ENCODE results near the gene CCND1.

DNA sequence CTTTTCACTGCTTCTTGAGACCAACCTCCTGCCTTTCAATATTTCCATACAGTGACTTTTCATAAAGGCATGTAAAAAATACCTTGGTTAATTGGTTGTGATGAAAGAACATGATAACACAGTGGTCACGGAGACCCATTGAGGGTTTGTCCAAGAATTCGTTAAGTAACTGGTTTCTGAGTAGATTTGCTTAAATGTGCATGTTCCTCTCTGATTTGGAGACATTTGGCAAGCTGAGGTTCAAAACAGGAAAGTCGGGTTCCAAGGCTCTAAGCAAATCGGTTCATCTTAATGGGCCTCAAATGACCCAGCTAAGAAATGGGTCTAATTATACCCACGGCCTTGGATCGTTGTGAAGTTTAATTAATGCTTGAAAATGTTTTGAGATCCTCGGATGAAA is 36.9 kb upstream of the CCND1 start:
- TF ChIP-seq, protein P1, sequence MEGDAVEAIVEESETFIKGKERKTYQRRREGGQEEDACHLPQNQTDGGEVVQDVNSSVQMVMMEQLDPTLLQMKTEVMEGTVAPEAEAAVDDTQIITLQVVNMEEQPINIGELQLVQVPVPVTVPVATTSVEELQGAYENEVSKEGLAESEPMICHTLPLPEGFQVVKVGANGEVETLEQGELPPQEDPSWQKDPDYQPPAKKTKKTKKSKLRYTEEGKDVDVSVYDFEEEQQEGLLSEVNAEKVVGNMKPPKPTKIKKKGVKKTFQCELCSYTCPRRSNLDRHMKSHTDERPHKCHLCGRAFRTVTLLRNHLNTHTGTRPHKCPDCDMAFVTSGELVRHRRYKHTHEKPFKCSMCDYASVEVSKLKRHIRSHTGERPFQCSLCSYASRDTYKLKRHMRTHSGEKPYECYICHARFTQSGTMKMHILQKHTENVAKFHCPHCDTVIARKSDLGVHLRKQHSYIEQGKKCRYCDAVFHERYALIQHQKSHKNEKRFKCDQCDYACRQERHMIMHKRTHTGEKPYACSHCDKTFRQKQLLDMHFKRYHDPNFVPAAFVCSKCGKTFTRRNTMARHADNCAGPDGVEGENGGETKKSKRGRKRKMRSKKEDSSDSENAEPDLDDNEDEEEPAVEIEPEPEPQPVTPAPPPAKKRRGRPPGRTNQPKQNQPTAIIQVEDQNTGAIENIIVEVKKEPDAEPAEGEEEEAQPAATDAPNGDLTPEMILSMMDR (IDR thresholded peaks at IDR 0.05 in 8 of 11, conservative IDR thresholded peaks at IDR 0.05 in 3 of 11), result no peak
- TF ChIP-seq POLR2A (IDR thresholded peaks at IDR 0.05) (no peak), POLR2AphosphoS5 (IDR thresholded peaks at IDR 0.05) (no peak)
